HL-60 (cell line): Measurements from ENCODE around the gene TM4SF4.

Source experiments
- GABPA ChIP-seq: IDR thresholded peaks from 2 replicates; pipeline ENCODE4 v1.6.1; 2012; ENCODE audit warnings: low read depth
- POLR2AphosphoS5 ChIP-seq: IDR thresholded peaks from 2 replicates; pipeline ENCODE4 v1.6.1; 2012; ENCODE audit warnings: low read depth
- SPI1 ChIP-seq: IDR thresholded peaks from 2 replicates; pipeline ENCODE4 v1.6.1; 2012; ENCODE audit warnings: low read depth, mild to moderate bottlenecking, borderline replicate concordance
- TF ChIP-seq, protein P1 (sequence below): IDR thresholded peaks from one replicate; pipeline ENCODE4 v1.5.1; 2011; ENCODE audit warnings: low read length, control low read depth, inconsistent platforms; ENCODE audit not compliant: insufficient read depth
- TF ChIP-seq, protein P2 (sequence below): IDR thresholded peaks from 2 replicates; pipeline ENCODE4 v1.6.1; 2012; ENCODE audit warnings: low read depth; ENCODE audit not compliant: insufficient replicate concordance

GRCh38 chr3:149497966-149498670 lies 23.6 kb downstream of the TM4SF4 start:
- TF ChIP-seq, protein P1, sequence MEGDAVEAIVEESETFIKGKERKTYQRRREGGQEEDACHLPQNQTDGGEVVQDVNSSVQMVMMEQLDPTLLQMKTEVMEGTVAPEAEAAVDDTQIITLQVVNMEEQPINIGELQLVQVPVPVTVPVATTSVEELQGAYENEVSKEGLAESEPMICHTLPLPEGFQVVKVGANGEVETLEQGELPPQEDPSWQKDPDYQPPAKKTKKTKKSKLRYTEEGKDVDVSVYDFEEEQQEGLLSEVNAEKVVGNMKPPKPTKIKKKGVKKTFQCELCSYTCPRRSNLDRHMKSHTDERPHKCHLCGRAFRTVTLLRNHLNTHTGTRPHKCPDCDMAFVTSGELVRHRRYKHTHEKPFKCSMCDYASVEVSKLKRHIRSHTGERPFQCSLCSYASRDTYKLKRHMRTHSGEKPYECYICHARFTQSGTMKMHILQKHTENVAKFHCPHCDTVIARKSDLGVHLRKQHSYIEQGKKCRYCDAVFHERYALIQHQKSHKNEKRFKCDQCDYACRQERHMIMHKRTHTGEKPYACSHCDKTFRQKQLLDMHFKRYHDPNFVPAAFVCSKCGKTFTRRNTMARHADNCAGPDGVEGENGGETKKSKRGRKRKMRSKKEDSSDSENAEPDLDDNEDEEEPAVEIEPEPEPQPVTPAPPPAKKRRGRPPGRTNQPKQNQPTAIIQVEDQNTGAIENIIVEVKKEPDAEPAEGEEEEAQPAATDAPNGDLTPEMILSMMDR: no peak
- no peak for TF ChIP-seq SPI1
- TF ChIP-seq POLR2AphosphoS5: no peak
- TF ChIP-seq, protein P2, sequence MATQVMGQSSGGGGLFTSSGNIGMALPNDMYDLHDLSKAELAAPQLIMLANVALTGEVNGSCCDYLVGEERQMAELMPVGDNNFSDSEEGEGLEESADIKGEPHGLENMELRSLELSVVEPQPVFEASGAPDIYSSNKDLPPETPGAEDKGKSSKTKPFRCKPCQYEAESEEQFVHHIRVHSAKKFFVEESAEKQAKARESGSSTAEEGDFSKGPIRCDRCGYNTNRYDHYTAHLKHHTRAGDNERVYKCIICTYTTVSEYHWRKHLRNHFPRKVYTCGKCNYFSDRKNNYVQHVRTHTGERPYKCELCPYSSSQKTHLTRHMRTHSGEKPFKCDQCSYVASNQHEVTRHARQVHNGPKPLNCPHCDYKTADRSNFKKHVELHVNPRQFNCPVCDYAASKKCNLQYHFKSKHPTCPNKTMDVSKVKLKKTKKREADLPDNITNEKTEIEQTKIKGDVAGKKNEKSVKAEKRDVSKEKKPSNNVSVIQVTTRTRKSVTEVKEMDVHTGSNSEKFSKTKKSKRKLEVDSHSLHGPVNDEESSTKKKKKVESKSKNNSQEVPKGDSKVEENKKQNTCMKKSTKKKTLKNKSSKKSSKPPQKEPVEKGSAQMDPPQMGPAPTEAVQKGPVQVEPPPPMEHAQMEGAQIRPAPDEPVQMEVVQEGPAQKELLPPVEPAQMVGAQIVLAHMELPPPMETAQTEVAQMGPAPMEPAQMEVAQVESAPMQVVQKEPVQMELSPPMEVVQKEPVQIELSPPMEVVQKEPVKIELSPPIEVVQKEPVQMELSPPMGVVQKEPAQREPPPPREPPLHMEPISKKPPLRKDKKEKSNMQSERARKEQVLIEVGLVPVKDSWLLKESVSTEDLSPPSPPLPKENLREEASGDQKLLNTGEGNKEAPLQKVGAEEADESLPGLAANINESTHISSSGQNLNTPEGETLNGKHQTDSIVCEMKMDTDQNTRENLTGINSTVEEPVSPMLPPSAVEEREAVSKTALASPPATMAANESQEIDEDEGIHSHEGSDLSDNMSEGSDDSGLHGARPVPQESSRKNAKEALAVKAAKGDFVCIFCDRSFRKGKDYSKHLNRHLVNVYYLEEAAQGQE: no peak
- no peak for TF ChIP-seq GABPA
